Neural cell (in vitro differentiated cells): ENCODE results near the gene HRH2. TPM values are rescaled to one million over a fixed set of nuclear protein-coding genes. Genes with fewer than 3 reads are reported as not detected.

Experiments used
- H2AFZ ChIP-seq: fragments of 200-600, 300-800 bp; sonication (generic), shearing (Covaris generic); 2 replicates; pipeline ENCODE4 v1.6.0; 2014; ENCODE audit warnings: low read depth, mild to moderate bottlenecking, antibody characterized with exemption, low read length, moderate library complexity
- H3F3A ChIP-seq: fragments of 200-600 bp; shearing (Covaris generic); 2 replicates; pipeline ENCODE4 v1.6.1; 2016; ENCODE audit warnings: mild to moderate bottlenecking, moderate library complexity, mixed read lengths, antibody characterized with exemption, low read length; ENCODE audit not compliant: insufficient read depth, poor library complexity, severe bottlenecking
- H3K27ac ChIP-seq: fragments of 200-600, 300-800 bp; sonication (generic), shearing (Covaris generic); 2 replicates; pipeline ENCODE4 v1.5.1; 2014; ENCODE audit warnings: mild to moderate bottlenecking, low read length, moderate library complexity
- H3K27me3 ChIP-seq: fragments of 300-800, 200-600 bp; sonication (generic), shearing (Covaris generic); 2 replicates; pipeline ENCODE4 v1.6.0; 2014; ENCODE audit warnings: mild to moderate bottlenecking, low read depth, low read length, moderate library complexity; ENCODE audit not compliant: insufficient read depth
- H3K36me3 ChIP-seq: fragments of 300-800, 200-600 bp; sonication (generic), shearing (Covaris generic); 2 replicates; pipeline ENCODE4 v1.5.1; 2014; ENCODE audit warnings: mild to moderate bottlenecking, antibody characterized with exemption, low read length, moderate library complexity; ENCODE audit not compliant: insufficient read depth
- H3K4me2 ChIP-seq: fragments of 300-800, 200-600 bp; sonication (generic), shearing (Covaris generic); 2 replicates; pipeline ENCODE4 v1.6.0; 2014; ENCODE audit warnings: mild to moderate bottlenecking, low read length
- H3K4me3 ChIP-seq: fragments of 300-800, 200-600 bp; sonication (generic), shearing (Covaris generic); 2 replicates; pipeline ENCODE4 v1.5.1; 2014; ENCODE audit warnings: mild to moderate bottlenecking, low read length, moderate library complexity
- H3K79me2 ChIP-seq: fragments of 200-600 bp; shearing (Covaris generic); replicated peaks from 2 replicates; pipeline ENCODE4 v1.6.0; 2014; ENCODE audit warnings: mild to moderate bottlenecking, low read length, moderate library complexity; ENCODE audit not compliant: insufficient read depth
- H3K9ac ChIP-seq: fragments of 300-800, 200-600 bp; sonication (generic), shearing (Covaris generic); 2 replicates; pipeline ENCODE4 v1.6.1; 2016; ENCODE audit warnings: mild to moderate bottlenecking, low read length, mixed read lengths
- H3K9me2 ChIP-seq: fragments of 200-600 bp; shearing (Covaris generic); 2 replicates; pipeline ENCODE4 v1.6.1; 2016; ENCODE audit warnings: mild to moderate bottlenecking, low read length, mixed read lengths; ENCODE audit not compliant: insufficient read depth
- H3K9me3 ChIP-seq: fragments of 200-600, 300-800 bp; sonication (generic), shearing (Covaris generic); 2 replicates; pipeline ENCODE4 v1.6.1; 2016; ENCODE audit warnings: mild to moderate bottlenecking, mixed run types, low read length, moderate library complexity, mixed read lengths
- H4K20me1 ChIP-seq: fragments of 200-600 bp; shearing (Covaris generic); 2 replicates; pipeline ENCODE4 v1.6.1; 2016; ENCODE audit warnings: mild to moderate bottlenecking, mixed run types; ENCODE audit not compliant: insufficient read depth
- EP300 ChIP-seq: fragments of 450-650 bp; conservative IDR thresholded peaks from 2 replicates; pipeline ENCODE4 v1.6.1; 2014; ENCODE audit warnings: antibody characterized with exemption, mild to moderate bottlenecking, moderate library complexity; ENCODE audit not compliant: poor library complexity, severe bottlenecking
- EZH2 ChIP-seq: fragments of 200-600, 300-800 bp; shearing (Covaris generic), sonication (generic); IDR thresholded peaks from 2 replicates; pipeline ENCODE4 v1.6.1; 2014; ENCODE audit warnings: antibody characterized with exemption, low read length, borderline replicate concordance, mild to moderate bottlenecking; ENCODE audit not compliant: insufficient read depth, poor library complexity, severe bottlenecking
- MXI1 ChIP-seq: fragments of 450-650 bp; conservative IDR thresholded peaks from 2 replicates; pipeline ENCODE4 v1.6.1; 2014; ENCODE audit warnings: antibody characterized with exemption, mild to moderate bottlenecking; ENCODE audit not compliant: poor library complexity, severe bottlenecking
- POLR2AphosphoS5 ChIP-seq: IDR thresholded peaks from 2 replicates; pipeline ENCODE4 v1.6.1; 2012
- RAD21 ChIP-seq: fragments of 450-650 bp; conservative IDR thresholded peaks from 2 replicates; pipeline ENCODE4 v1.6.1; 2014; ENCODE audit warnings: antibody characterized with exemption, mild to moderate bottlenecking, moderate library complexity
- SMC3 ChIP-seq: fragments of 450-650 bp; conservative IDR thresholded peaks from 2 replicates; pipeline ENCODE4 v1.6.1; 2014; ENCODE audit warnings: antibody characterized with exemption, mild to moderate bottlenecking, moderate library complexity; ENCODE audit not compliant: poor library complexity
- TAF1 ChIP-seq: IDR thresholded peaks from 2 replicates; pipeline ENCODE4 v1.6.1; 2012; ENCODE audit warnings: low read depth
- polyA plus RNA-seq: library from polyadenylated mRNA; depleted of rRNA; stranded (reverse); fragments of >200 nt; gene quantifications from 2 replicates; pipeline ENCODE4 v1.2.3, GENCODE V29; 2014
- TF ChIP-seq, protein P1 (sequence below): IDR thresholded peaks from 2 replicates; pipeline ENCODE4 v1.6.1; 2012; ENCODE audit warnings: borderline replicate concordance
- TF ChIP-seq, protein P2 (sequence below): fragments of 450-650 bp; IDR thresholded peaks from 2 replicates; pipeline ENCODE4 v1.5.1; 2014; ENCODE audit warnings: antibody characterized with exemption, mild to moderate bottlenecking, moderate library complexity; ENCODE audit not compliant: poor library complexity, severe bottlenecking

Gene HRH2
- polyA plus RNA-seq, 1 donor from 2014 or later = 0.09 TPM

DNA sequence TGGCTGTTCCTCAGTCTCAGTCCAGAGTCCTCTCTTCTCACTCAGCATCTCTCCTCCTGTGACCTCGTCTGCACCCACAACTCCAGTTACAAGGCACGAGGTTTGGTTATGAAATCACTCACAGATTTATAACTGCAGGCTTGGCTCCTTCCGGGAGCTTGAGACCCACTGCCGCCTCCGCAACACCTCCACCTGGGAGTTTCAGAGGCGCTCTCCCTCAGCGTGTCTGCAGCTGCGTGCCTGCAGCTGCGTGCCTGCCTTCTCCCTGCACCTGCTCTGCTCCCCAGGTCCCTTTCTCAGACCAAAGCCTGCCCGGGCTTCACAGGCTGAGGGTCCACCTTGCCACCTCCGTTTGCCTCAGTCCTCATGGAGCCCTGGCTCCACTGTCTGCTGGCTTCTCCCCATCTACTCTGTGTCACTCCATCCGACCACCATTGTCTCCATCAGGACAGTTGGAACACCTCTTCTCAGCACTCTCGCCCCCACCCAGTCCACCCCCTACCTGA is 51.5 kb downstream of the HRH2 start:
- no peaks in the 10 kb centered on the region for H3K79me2 ChIP-seq
- no peak overlapping the region for H2AFZ ChIP-seq
- no peaks in the 10 kb centered on the region for H4K20me1 ChIP-seq
- H3K4me3 ChIP-seq = no peak overlapping the region
- H3K4me2 ChIP-seq = no peak overlapping the region
- no peaks in the 10 kb centered on the region for H3F3A ChIP-seq
- TF ChIP-seq EZH2 (no peak), SMC3 (no peak), RAD21 (no peak), MXI1 (no peak), POLR2AphosphoS5 (no peak), TAF1 (no peak), EP300 (no peak)
- TF ChIP-seq, protein P1, sequence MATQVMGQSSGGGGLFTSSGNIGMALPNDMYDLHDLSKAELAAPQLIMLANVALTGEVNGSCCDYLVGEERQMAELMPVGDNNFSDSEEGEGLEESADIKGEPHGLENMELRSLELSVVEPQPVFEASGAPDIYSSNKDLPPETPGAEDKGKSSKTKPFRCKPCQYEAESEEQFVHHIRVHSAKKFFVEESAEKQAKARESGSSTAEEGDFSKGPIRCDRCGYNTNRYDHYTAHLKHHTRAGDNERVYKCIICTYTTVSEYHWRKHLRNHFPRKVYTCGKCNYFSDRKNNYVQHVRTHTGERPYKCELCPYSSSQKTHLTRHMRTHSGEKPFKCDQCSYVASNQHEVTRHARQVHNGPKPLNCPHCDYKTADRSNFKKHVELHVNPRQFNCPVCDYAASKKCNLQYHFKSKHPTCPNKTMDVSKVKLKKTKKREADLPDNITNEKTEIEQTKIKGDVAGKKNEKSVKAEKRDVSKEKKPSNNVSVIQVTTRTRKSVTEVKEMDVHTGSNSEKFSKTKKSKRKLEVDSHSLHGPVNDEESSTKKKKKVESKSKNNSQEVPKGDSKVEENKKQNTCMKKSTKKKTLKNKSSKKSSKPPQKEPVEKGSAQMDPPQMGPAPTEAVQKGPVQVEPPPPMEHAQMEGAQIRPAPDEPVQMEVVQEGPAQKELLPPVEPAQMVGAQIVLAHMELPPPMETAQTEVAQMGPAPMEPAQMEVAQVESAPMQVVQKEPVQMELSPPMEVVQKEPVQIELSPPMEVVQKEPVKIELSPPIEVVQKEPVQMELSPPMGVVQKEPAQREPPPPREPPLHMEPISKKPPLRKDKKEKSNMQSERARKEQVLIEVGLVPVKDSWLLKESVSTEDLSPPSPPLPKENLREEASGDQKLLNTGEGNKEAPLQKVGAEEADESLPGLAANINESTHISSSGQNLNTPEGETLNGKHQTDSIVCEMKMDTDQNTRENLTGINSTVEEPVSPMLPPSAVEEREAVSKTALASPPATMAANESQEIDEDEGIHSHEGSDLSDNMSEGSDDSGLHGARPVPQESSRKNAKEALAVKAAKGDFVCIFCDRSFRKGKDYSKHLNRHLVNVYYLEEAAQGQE = no peak
- TF ChIP-seq, protein P2, sequence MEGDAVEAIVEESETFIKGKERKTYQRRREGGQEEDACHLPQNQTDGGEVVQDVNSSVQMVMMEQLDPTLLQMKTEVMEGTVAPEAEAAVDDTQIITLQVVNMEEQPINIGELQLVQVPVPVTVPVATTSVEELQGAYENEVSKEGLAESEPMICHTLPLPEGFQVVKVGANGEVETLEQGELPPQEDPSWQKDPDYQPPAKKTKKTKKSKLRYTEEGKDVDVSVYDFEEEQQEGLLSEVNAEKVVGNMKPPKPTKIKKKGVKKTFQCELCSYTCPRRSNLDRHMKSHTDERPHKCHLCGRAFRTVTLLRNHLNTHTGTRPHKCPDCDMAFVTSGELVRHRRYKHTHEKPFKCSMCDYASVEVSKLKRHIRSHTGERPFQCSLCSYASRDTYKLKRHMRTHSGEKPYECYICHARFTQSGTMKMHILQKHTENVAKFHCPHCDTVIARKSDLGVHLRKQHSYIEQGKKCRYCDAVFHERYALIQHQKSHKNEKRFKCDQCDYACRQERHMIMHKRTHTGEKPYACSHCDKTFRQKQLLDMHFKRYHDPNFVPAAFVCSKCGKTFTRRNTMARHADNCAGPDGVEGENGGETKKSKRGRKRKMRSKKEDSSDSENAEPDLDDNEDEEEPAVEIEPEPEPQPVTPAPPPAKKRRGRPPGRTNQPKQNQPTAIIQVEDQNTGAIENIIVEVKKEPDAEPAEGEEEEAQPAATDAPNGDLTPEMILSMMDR = no peak
- H3K9me2 ChIP-seq = no peaks in the 10 kb centered on the region
- no peaks in the 10 kb centered on the region for H3K9me3 ChIP-seq
- H3K36me3 ChIP-seq = no peaks in the 10 kb centered on the region
- H3K27ac ChIP-seq = no peak overlapping the region
- no peak overlapping the region for H3K9ac ChIP-seq
- no peaks in the 10 kb centered on the region for H3K27me3 ChIP-seq

DNA sequence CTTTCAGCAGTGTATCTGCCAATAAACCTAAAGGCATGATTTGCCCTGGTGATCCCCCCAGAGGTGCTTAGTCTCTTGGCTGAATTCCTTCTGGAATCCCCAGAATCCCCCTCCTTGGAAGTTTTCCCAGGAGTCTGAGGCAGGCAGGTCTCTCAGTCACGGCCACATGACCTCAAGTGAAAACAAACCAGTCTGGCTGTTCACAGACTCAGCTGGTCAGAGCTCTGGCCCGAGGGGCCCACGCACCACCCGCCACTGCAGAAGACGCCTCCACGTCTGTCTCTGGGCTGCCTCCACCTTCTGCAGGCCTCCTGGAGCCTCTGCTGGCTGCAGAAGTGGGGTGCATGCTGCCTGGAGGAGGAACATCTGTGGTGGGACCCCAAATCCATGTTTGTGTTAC is 52.5 kb downstream of the HRH2 start:
- Histone ChIP-seq H3K27ac (no peak overlapping the region), H3K4me2 (no peak overlapping the region), H3K9me2 (no peaks in the 10 kb centered on the region), H3F3A (no peaks in the 10 kb centered on the region), H3K4me3 (no peak overlapping the region), H3K27me3 (no peaks in the 10 kb centered on the region), H2AFZ (no peak overlapping the region), H3K9ac (no peak overlapping the region), H4K20me1 (no peaks in the 10 kb centered on the region), H3K9me3 (no peaks in the 10 kb centered on the region), H3K79me2 (no peaks in the 10 kb centered on the region), H3K36me3 (no peaks in the 10 kb centered on the region)
- no peak for TF ChIP-seq POLR2AphosphoS5
- TF ChIP-seq MXI1 = no peak

DNA sequence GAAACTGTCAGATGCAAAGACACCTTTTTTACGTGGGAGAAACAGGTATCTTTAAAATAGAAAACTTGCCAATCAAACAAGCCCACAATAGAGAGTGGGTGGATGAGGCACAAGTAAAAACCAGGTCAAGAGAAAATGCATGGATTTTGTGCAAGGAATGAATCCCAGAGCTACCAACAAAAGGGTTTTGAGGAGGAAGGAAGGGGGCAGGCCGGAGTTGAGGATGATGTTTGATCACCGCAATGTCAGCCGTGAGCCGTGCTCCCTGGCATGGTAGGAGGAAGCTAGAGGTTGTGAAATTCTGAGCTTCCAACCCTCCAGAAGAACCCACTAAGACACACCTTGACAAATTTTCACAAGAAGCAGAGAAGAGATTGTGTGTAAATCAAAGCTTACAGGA is 53.2 kb downstream of the HRH2 start:
- Histone ChIP-seq H3F3A (no peaks in the 10 kb centered on the region), H4K20me1 (no peaks in the 10 kb centered on the region), H3K27ac (no peak overlapping the region), H3K36me3 (no peaks in the 10 kb centered on the region), H3K9me2 (no peaks in the 10 kb centered on the region), H3K9me3 (no peaks in the 10 kb centered on the region), H2AFZ (no peak overlapping the region), H3K4me3 (no peak overlapping the region), H3K9ac (no peak overlapping the region), H3K27me3 (no peaks in the 10 kb centered on the region), H3K79me2 (no peaks in the 10 kb centered on the region), H3K4me2 (no peak overlapping the region)
- TF ChIP-seq, protein P2 = no peak
- TF ChIP-seq EP300 (no peak), SMC3 (no peak)
